ENCODE results near the gene CACNB1.

Gene CACNB1

DNA sequence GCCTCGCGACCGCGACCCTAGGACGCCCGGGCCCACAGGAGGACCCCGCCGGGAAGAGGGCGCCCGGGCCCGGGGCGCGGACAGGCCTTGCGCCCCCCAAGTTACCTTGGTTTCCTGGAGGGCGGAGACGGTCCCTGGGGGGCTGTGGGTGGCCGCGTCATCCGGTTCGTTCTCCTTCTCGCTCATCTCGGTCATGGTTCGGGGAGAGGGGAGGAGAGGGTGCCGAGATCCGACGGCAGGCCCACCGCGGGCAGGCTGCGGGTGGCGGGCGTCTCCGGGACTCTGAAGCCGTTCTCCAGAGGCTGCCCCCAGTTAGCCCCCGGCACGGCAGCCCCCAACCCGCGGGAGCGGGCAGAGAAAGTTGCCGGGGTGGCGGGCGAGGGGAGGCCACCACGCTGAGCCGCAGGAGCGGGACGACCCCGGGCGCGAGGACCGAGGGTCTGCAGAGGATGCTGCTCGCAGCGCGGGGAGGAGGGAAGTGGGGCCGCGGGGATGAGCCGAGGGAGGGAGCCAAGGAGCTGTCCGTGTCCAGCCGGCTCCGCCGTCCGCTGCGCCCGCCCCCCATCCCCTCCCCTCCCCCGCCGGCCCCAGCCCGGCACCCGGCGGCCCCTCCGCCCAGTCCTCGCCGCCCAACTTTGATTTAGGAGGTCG, 28.0 kb upstream of the CACNB1 start, which contains the start of gene STAC2:
Gene STAC2 (minus strand): TSS at position 638 of the 651 bp plus-strand sequence. CDS start 443 bp downstream, at position 195.
- TF ChIP-seq, protein P1, sequence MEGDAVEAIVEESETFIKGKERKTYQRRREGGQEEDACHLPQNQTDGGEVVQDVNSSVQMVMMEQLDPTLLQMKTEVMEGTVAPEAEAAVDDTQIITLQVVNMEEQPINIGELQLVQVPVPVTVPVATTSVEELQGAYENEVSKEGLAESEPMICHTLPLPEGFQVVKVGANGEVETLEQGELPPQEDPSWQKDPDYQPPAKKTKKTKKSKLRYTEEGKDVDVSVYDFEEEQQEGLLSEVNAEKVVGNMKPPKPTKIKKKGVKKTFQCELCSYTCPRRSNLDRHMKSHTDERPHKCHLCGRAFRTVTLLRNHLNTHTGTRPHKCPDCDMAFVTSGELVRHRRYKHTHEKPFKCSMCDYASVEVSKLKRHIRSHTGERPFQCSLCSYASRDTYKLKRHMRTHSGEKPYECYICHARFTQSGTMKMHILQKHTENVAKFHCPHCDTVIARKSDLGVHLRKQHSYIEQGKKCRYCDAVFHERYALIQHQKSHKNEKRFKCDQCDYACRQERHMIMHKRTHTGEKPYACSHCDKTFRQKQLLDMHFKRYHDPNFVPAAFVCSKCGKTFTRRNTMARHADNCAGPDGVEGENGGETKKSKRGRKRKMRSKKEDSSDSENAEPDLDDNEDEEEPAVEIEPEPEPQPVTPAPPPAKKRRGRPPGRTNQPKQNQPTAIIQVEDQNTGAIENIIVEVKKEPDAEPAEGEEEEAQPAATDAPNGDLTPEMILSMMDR (conservative IDR thresholded peaks at IDR 0.05; ENCODE audit: low read length): no peak
- no peak for DNase-seq (ENCODE audit: low read depth)
- H3K4me3 ChIP-seq (ENCODE audit: low read length): peak within 1 kb of the TSS; percentile 49

DNA sequence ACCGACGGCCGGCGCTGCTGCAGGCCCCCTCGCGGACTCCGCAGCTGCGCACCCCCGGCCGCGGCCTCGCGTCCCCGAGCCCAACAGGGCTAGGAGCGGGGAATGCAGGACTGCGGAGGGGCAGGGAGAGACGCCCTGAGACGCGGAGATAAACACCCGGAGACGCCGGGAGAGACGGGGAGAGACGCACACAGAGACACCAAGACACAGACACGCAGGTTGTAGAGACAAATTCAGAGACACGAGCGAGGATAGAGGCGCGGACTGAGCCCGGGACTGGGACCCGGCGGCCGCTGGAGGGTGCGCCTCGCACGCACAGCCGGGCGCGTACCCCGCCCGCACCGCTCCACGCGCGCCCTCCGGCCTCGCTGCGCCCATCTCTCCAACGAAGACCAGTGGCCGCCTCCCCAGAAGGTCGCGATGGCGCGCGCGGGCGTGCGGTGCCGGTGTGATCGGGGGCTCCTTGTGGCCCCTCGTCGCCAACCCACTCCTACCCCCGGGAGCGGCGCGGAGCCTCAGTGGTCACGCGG, 27.4 kb upstream of the CACNB1 start:
- H3K4me3 ChIP-seq (ENCODE audit: low read length): no peak overlapping the region
- TF ChIP-seq, protein P1 (conservative IDR thresholded peaks at IDR 0.05; ENCODE audit: low read length): no peak
- no peak for DNase-seq (ENCODE audit: low read depth)

DNA sequence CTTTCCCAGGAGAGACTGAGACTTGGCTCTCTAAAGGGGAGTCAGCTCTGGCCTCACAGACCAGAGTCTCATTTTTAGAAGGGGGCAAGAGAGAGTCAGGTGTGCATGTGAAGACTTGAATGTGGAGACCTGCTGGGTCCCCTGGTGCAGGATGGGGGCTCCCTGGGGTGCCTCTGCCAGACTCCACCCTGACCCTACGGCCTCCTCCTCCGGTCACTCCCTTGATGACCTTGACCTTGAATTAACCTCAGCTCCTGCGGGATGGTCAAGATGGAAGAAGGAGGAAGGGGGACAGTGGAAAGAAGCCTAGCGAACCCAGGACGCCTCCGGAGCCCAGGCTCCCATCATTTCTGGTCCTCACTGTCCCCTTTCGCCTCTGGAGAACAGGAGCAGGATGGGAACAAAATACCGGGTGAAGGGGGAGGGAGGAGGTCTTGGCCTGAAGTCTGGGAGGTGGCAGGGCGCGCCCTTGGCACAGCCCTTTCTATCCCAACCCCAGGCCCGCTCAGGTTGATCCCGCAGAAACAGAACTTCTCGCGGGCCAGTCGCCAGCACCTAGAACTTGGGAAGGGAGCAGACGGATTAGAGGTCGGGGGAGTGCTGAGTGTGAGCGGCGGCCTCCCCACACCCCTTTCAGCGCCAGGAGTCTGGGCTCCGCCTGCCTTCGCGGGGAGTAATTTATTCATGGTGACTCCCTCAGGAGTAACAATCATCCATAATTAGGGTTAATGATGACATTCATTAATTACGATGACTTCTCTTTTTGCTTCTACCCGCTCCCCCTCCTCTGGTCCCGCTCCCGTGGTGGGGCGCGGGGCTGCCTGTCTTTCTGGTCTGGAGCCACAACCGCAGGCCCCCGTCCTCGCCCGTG, 26.7 kb upstream of the CACNB1 start:
- TF ChIP-seq, protein P1 (conservative IDR thresholded peaks at IDR 0.05; ENCODE audit: low read length): no peak
- no peak overlapping the region for H3K4me3 ChIP-seq (ENCODE audit: low read length)
- DNase-seq (ENCODE audit: low read depth): no peak

DNA sequence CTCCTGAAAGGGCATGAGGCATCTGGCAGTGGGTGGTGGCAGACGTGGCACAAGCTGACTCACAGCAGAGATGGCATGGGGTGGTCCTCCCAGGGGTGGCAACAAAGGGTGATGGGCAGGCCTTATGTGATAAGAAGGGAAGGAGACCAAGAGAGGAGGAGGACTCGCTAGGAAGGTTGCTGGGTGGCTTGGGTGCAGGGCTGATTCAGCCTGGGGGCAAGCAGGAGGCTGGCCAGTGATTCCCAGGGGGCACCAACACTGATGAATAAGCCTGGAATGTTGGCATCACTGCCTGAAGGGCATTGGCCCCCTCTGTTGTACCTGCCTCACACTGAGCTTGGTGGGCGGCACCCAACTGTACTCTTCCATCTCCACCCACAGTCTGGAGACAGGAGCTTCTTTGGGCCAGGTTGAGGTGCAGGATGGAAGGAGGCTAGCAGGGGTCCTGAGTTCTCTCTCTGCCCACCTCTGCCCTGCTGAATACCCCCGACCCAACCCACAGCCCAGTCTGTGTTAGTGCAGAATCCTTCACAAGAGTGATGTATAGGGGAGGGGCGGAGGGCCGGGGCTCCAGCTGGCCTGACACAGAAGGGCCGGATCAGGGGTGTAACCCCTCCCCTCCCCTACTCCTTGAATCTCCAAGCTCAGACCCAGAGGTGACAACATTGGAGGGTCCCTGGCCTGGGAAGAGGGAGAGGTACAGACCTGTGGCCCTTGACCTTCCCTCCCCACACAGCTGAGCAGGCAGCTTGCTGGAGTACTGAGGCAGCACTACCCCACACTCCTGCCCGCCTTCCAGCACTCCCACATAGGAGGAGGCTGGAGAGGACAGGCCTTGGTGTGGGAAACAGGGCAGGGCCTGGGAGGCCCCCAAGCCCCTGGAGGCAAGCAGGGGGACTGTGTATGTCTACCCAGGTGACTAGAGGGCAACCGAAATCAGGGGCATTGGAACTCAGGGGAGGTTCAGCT, 25.7 kb upstream of the CACNB1 start:
- no peak for DNase-seq (ENCODE audit: low read depth)
- H3K4me3 ChIP-seq (ENCODE audit: low read length): no peak overlapping the region
- TF ChIP-seq, protein P1 (conservative IDR thresholded peaks at IDR 0.05; ENCODE audit: low read length): no peak

DNA sequence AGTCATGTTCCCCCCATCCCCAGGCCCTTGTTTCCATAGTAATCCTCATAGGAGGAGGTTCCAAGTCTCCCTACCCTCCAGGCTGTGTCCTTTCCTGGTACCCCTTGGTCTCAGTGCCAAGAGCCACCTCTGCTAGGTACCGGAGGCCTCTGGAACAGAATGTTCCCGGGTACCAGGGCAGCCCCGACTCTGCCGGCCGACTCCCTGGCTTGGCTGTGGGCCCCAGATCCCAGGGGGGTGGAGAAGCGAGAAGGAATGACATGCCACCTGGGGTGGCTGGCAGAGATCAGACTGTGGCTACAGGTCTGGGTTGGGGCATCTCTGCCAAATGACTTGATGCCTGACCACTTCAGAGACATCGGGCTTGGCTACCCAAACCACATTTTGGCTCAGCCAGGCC, 24.7 kb upstream of the CACNB1 start:
- no peak overlapping the region for H3K4me3 ChIP-seq (ENCODE audit: low read length)
- TF ChIP-seq, protein P1 (conservative IDR thresholded peaks at IDR 0.05; ENCODE audit: low read length): no peak
- DNase-seq (ENCODE audit: low read depth): no peak

DNA sequence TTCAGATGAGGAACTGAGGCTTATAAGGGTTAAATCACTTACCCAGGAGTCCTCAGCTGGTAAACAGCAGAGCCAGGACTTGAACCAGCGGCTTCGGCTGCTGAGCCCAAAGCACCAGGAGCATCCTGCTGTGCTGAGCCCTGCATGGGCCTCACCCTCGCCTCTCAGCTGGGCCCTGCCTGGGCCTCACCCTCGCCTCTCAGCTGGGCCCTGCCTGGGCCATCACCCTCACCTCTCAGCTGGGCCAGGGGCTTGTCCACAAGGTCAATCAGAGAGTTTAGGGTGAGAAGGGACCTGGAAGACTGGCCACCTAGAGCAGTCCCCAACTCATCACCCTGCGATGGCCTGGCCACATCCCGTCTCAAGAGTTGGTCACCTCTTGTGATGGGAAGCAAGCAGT, 24.1 kb upstream of the CACNB1 start:
- H3K4me3 ChIP-seq (ENCODE audit: low read length): no peak overlapping the region
- TF ChIP-seq, protein P1 (conservative IDR thresholded peaks at IDR 0.05; ENCODE audit: low read length): no peak
- DNase-seq (ENCODE audit: low read depth): no peak

Measured in AG10803 (cell line).